ENCODE results near the gene PALLD.

The PALLD gene

GRCh38 chr4:168527560-168527959, 30.7 kb downstream of the PALLD start:
- DNase-seq (ENCODE audit: low spot score), result no peak

- DNase-seq (ENCODE audit: low spot score), result no peak
These were observed 31.5 kb downstream of the PALLD start for GRCh38 chr4:168528131-168528949.

GRCh38 chr4:168529257-168529656, 32.4 kb downstream of the PALLD start:
- DNase-seq (ENCODE audit: low spot score), result no peak

GRCh38 chr4:168531305-168531704, 34.5 kb downstream of the PALLD start:
- no peak for DNase-seq (ENCODE audit: low spot score)

- no peak for DNase-seq (ENCODE audit: low spot score)
These were observed 37.7 kb downstream of the PALLD start for GRCh38 chr4:168534535-168534934.

- no peak for DNase-seq (ENCODE audit: low spot score)
These were observed 38.8 kb downstream of the PALLD start for GRCh38 chr4:168535689-168536088.

GRCh38 chr4:168536448-168536847, 39.6 kb downstream of the PALLD start:
- no peak for DNase-seq (ENCODE audit: low spot score)

- DNase-seq (ENCODE audit: low spot score), result no peak
These were observed 40.2 kb downstream of the PALLD start for GRCh38 chr4:168537086-168537485.

GRCh38 chr4:168537571-168537970, 40.7 kb downstream of the PALLD start:
- no peak for DNase-seq (ENCODE audit: low spot score)

GRCh38 chr4:168538632-168539031, 41.8 kb downstream of the PALLD start:
- DNase-seq (ENCODE audit: low spot score), result no peak

GRCh38 chr4:168540086-168540485, 43.2 kb downstream of the PALLD start:
- peak; percentile 3 for DNase-seq (ENCODE audit: low spot score)

- no peak for DNase-seq (ENCODE audit: low spot score)
These were observed 43.8 kb downstream of the PALLD start for GRCh38 chr4:168540503-168541265.

- DNase-seq (ENCODE audit: low spot score), result peak; percentile 45
These were observed 44.6 kb downstream of the PALLD start for GRCh38 chr4:168541266-168541953.

- DNase-seq (ENCODE audit: low spot score), result no peak
These were observed 52.3 kb downstream of the PALLD start for GRCh38 chr4:168549143-168549542.

GRCh38 chr4:168550064-168550766, 53.4 kb downstream of the PALLD start:
- DNase-seq (ENCODE audit: low spot score), result no peak

- DNase-seq (ENCODE audit: low spot score), result no peak
These were observed 54.4 kb downstream of the PALLD start for GRCh38 chr4:168551211-168551610.

- DNase-seq (ENCODE audit: low spot score), result peak; percentile 57
These were observed 55.3 kb downstream of the PALLD start for GRCh38 chr4:168551945-168552695.

- DNase-seq (ENCODE audit: low spot score), result no peak
These were observed 57.0 kb downstream of the PALLD start for GRCh38 chr4:168553714-168554370.

- no peak for DNase-seq (ENCODE audit: low spot score)
These were observed 58.6 kb downstream of the PALLD start for GRCh38 chr4:168555437-168555836.

GRCh38 chr4:168557658-168558057, 60.8 kb downstream of the PALLD start:
- no peak for DNase-seq (ENCODE audit: low spot score)

GRCh38 chr4:168558599-168558998, 61.7 kb downstream of the PALLD start:
- DNase-seq (ENCODE audit: low spot score), result peak; percentile 31
